HepG2 (cell line): ENCODE data around the gene FXYD4. TPM values are rescaled to one million over a fixed set of nuclear protein-coding genes. Genes with fewer than 3 reads are reported as not detected.

Experiments
- ATF1 ChIP-seq: IDR thresholded peaks from 2 replicates; pipeline ENCODE4 v1.6.1; 2016; ENCODE audit warnings: mild to moderate bottlenecking, control low read depth
- CHD4 ChIP-seq: fragments of 200-600 bp; sonication (generic); IDR thresholded peaks from 2 replicates; pipeline ENCODE4 v1.7.0; 2017; ENCODE audit warnings: mild to moderate bottlenecking, low read length, borderline replicate concordance
- DMAP1 ChIP-seq: IDR thresholded peaks from 2 replicates; pipeline ENCODE4 v1.6.1; 2016
- ELF1 ChIP-seq: sonication (generic); formaldehyde crosslinking; IDR thresholded peaks from 2 replicates; pipeline ENCODE4 v1.4.0; 2020; ENCODE audit warnings: missing genetic modification reagents
- ETV5 ChIP-seq: IDR thresholded peaks from 2 replicates; pipeline ENCODE4 v1.6.1; 2018; ENCODE audit warnings: missing biosample characterization, missing genetic modification reagents, inconsistent platforms, borderline replicate concordance
- GABPB1 ChIP-seq: IDR thresholded peaks from 2 replicates; pipeline ENCODE4 v1.6.1; 2016; ENCODE audit warnings: mild to moderate bottlenecking, missing genetic modification reagents, moderate library complexity, missing compliant biosample characterization
- GTF3A ChIP-seq: sonication (generic); formaldehyde crosslinking; conservative IDR thresholded peaks from 2 replicates; pipeline ENCODE4 v1.4.0; 2020; ENCODE audit warnings: mild to moderate bottlenecking, missing genetic modification reagents
- IRF2 ChIP-seq: IDR thresholded peaks from 2 replicates; pipeline ENCODE4 v1.6.1; 2018; ENCODE audit warnings: missing genetic modification reagents, missing compliant biosample characterization
- LBX2 ChIP-seq: sonication (generic); formaldehyde crosslinking; IDR thresholded peaks from 2 replicates; pipeline ENCODE4 v1.5.0; 2020; ENCODE audit warnings: missing genetic modification reagents, mild to moderate bottlenecking, borderline replicate concordance
- PPARG ChIP-seq: conservative IDR thresholded peaks from 2 replicates; pipeline ENCODE4 v1.6.1; 2016; ENCODE audit warnings: missing biosample characterization, missing genetic modification reagents
- RBFOX2 ChIP-seq: fragments of 200-400 bp; formaldehyde crosslinking; IDR thresholded peaks from 2 replicates; pipeline ENCODE4 v1.6.1; 2017; ENCODE audit warnings: low read depth, mild to moderate bottlenecking, low read length
- SAP130 ChIP-seq: IDR thresholded peaks from 2 replicates; pipeline ENCODE4 v1.6.1; 2016; ENCODE audit warnings: low read depth
- SNAI1 ChIP-seq: sonication (generic); formaldehyde crosslinking; IDR thresholded peaks from 2 replicates; pipeline ENCODE4 v1.5.0; 2020; ENCODE audit warnings: mild to moderate bottlenecking, missing genetic modification reagents, borderline replicate concordance
- SP4 ChIP-seq: sonication (generic); formaldehyde crosslinking; IDR thresholded peaks from 2 replicates; pipeline ENCODE4 v1.8.1; 2023; ENCODE audit warnings: mild to moderate bottlenecking, missing genetic modification reagents
- STAT5B ChIP-seq: sonication (generic); formaldehyde crosslinking; IDR thresholded peaks from 2 replicates; pipeline ENCODE4 v1.4.0; 2020; ENCODE audit warnings: missing genetic modification reagents
- ZIK1 ChIP-seq: sonication (generic); formaldehyde crosslinking; IDR thresholded peaks from 2 replicates; pipeline ENCODE4 v1.5.0; 2020; ENCODE audit warnings: mild to moderate bottlenecking, low read depth, missing genetic modification reagents, borderline replicate concordance
- ZNF280D ChIP-seq: sonication (generic); formaldehyde crosslinking; IDR thresholded peaks from 2 replicates; pipeline ENCODE4 v1.5.1; 2020; ENCODE audit warnings: mild to moderate bottlenecking, missing genetic modification reagents
- ZNF660 ChIP-seq: sonication (generic); formaldehyde crosslinking; IDR thresholded peaks from 2 replicates; pipeline ENCODE4 v1.5.1; 2020; ENCODE audit warnings: mild to moderate bottlenecking, low read depth, missing genetic modification reagents, borderline replicate concordance
- ZSCAN9 ChIP-seq: IDR thresholded peaks from 2 replicates; pipeline ENCODE4 v1.6.1; 2016; ENCODE audit warnings: borderline replicate concordance
- polyA plus RNA-seq, 8 experiments: library from polyadenylated mRNA; depleted of rRNA in 3 of 8; stranded (reverse) in 7 of 8; unstranded in 1 of 8; fragments of >200 nt; fragmentation: Illumina TruSeq in 4 of 8; extraction: Trizol in 4 of 8; gene quantifications; 2 replicates each; pipeline versions ENCODE4 v1.2.1 to v1.2.3, GENCODE V29; 2011 to 2016; ENCODE audit warnings: low read depth in 4 of 8, missing spikeins in 1 of 8, mixed read lengths in 1 of 8; ENCODE audit not compliant: insufficient read depth in 1 of 8
- total RNA-seq, 5 experiments: library from RNA; depleted of rRNA; stranded (reverse); fragments of >200 nt; fragmentation: Illumina TruSeq; extraction: Trizol; gene quantifications; 2 replicates each; pipeline ENCODE4 v1.2.3, GENCODE V29; 2016; ENCODE audit warnings: low read depth in 1 of 5
- TF ChIP-seq, protein P1 (sequence below): sonication (generic); formaldehyde crosslinking; IDR thresholded peaks from 2 replicates; pipeline ENCODE4 v1.5.0; 2020; ENCODE audit warnings: mild to moderate bottlenecking, missing genetic modification reagents
- TF ChIP-seq, protein P2 (sequence below): sonication (generic); formaldehyde crosslinking; IDR thresholded peaks from 2 replicates; pipeline ENCODE4 v1.4.0; 2020; ENCODE audit warnings: missing genetic modification reagents
- TF ChIP-seq, protein P3 (sequence below): IDR thresholded peaks from 2 replicates; pipeline ENCODE4 v1.6.1; 2016

The FXYD4 gene
- total and polyA plus RNA-seq, 2 of the 13 experiments (the other 11 are each of a cell fraction or from before 2014, with no cell fraction given) = not detected

DNA sequence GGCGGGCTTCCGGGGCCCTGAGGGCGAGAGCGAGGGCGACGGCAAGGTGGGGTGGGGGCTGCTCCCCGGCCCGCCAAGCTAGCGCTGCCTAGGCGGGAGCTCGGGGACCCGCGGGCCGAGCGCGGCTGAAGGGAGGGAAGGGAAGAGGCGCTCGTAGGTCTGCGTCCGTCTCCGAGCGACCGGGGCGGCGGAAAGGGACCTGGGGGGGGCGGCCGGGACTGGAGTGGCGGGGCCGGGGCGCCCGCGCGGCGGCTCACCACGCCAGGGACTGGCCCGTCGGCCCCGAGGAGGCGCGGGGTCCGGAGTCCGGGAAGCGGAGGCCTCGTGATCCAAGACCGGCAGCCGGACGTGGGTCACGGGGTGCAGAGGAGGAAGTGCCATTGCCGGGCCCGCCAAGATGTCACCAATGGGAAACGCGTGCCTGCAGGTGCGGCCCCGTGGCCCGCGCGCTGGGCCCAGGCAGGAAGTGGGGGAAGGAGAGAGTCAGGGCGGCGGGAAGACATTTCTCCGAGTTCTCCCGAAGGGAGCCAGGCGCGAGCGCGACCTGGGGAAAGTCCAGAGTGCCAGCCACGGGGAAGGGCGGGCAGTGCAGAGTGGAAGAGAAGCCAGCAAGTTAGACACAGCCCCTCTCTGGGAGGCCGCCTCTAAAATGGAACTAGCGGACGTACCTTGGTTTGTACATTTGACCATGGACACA is 25.6 kb downstream of the FXYD4 start (continued):
- TF ChIP-seq ZIK1 (CRISPR knock-in tag) (peak; percentile 94), IRF2 (peak; percentile 87), PPARG (CRISPR knock-in tag) (0 out of 2 replicates have a peak, but pooled peaks have one; percentile 31), ZNF280D (CRISPR knock-in tag) (peak; percentile 87; the same call in 1 of the 2 replicates), SNAI1 (CRISPR knock-in tag) (no peak), ZNF660 (CRISPR knock-in tag) (no peak; the same call in 1 of the 2 replicates), DMAP1 (CRISPR knock-in tag) (peak; percentile 91), SP4 (CRISPR knock-in tag) (peak; percentile 63; the same call in 1 of the 2 replicates), ETV5 (peak; percentile 96), RBFOX2 (peak; percentile 89), GABPB1 (CRISPR knock-in tag) (peak; percentile 92), STAT5B (CRISPR knock-in tag) (peak; percentile 16; the same call in 1 of the 2 replicates), ELF1 (peak; percentile 95), LBX2 (CRISPR knock-in tag) (peak; percentile 90; the same call in 1 of the 2 replicates), GTF3A (no peak), ATF1 (CRISPR knock-in tag) (no peak), ZSCAN9 (peak; percentile 94), CHD4 (no peak), SAP130 (peak; percentile 95)
- TF ChIP-seq, protein P1, sequence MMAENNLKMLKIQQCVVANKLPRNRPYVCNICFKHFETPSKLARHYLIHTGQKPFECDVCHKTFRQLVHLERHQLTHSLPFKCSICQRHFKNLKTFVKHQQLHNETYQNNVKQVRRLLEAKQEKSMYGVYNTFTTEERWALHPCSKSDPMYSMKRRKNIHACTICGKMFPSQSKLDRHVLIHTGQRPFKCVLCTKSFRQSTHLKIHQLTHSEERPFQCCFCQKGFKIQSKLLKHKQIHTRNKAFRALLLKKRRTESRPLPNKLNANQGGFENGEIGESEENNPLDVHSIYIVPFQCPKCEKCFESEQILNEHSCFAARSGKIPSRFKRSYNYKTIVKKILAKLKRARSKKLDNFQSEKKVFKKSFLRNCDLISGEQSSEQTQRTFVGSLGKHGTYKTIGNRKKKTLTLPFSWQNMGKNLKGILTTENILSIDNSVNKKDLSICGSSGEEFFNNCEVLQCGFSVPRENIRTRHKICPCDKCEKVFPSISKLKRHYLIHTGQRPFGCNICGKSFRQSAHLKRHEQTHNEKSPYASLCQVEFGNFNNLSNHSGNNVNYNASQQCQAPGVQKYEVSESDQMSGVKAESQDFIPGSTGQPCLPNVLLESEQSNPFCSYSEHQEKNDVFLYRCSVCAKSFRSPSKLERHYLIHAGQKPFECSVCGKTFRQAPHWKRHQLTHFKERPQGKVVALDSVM (CRISPR knock-in tag) = peak; percentile 87
- TF ChIP-seq, protein P2, sequence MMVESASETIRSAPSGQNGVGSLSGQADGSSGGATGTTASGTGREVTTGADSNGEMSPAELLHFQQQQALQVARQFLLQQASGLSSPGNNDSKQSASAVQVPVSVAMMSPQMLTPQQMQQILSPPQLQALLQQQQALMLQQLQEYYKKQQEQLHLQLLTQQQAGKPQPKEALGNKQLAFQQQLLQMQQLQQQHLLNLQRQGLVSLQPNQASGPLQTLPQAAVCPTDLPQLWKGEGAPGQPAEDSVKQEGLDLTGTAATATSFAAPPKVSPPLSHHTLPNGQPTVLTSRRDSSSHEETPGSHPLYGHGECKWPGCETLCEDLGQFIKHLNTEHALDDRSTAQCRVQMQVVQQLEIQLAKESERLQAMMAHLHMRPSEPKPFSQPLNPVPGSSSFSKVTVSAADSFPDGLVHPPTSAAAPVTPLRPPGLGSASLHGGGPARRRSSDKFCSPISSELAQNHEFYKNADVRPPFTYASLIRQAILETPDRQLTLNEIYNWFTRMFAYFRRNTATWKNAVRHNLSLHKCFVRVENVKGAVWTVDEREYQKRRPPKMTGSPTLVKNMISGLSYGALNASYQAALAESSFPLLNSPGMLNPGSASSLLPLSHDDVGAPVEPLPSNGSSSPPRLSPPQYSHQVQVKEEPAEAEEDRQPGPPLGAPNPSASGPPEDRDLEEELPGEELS (CRISPR knock-in tag) = peak; percentile 64
- TF ChIP-seq, protein P3, sequence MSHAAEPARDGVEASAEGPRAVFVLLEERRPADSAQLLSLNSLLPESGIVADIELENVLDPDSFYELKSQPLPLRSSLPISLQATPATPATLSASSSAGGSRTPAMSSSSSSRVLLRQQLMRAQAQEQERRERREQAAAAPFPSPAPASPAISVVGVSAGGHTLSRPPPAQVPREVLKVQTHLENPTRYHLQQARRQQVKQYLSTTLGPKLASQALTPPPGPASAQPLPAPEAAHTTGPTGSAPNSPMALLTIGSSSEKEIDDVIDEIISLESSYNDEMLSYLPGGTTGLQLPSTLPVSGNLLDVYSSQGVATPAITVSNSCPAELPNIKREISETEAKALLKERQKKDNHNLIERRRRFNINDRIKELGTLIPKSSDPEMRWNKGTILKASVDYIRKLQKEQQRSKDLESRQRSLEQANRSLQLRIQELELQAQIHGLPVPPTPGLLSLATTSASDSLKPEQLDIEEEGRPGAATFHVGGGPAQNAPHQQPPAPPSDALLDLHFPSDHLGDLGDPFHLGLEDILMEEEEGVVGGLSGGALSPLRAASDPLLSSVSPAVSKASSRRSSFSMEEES (CRISPR knock-in tag) = peak; percentile 99
